GM18502 (cell line): ENCODE results near the gene PSMG4.

Source experiments
- ATAC-seq: cut with Tn5 transposase; IDR thresholded peaks from one replicate; pipeline ENCODE4 v1.9.1; 2021; ENCODE audit warnings: mild to moderate bottlenecking; ENCODE audit not compliant: unreplicated experiment, poor library complexity

PSMG4 gene

GRCh38 chr6:3270258-3270657 lies 11.5 kb downstream of the PSMG4 start:
- ATAC-seq = no peak

GRCh38 chr6:3271756-3272155 lies 13.0 kb downstream of the PSMG4 start:
- ATAC-seq = no peak

- ATAC-seq = no peak
These were observed 14.3 kb downstream of the PSMG4 start for GRCh38 chr6:3272911-3273547.

- ATAC-seq = no peak
These were observed 15.2 kb downstream of the PSMG4 start for GRCh38 chr6:3273707-3274521.

- ATAC-seq = no peak
These were observed 17.7 kb downstream of the PSMG4 start for GRCh38 chr6:3276174-3277167.

GRCh38 chr6:3277251-3277650 lies 18.5 kb downstream of the PSMG4 start:
- no peak for ATAC-seq

GRCh38 chr6:3277851-3278416 lies 19.2 kb downstream of the PSMG4 start:
- ATAC-seq = no peak

- no peak for ATAC-seq
These were observed 19.9 kb downstream of the PSMG4 start for GRCh38 chr6:3278691-3279090.

GRCh38 chr6:3280091-3280490 lies 21.3 kb downstream of the PSMG4 start:
- ATAC-seq = no peak

- ATAC-seq = no peak
These were observed 22.2 kb downstream of the PSMG4 start for GRCh38 chr6:3280866-3281465.

GRCh38 chr6:3281631-3282475 lies 23.1 kb downstream of the PSMG4 start:
- ATAC-seq = no peak

GRCh38 chr6:3282476-3283236 lies 23.9 kb downstream of the PSMG4 start:
- ATAC-seq = no peak

- no peak for ATAC-seq
These were observed 24.5 kb downstream of the PSMG4 start for GRCh38 chr6:3283241-3283640.

GRCh38 chr6:3283641-3284435 lies 25.1 kb downstream of the PSMG4 start:
- no peak for ATAC-seq

- ATAC-seq = no peak
These were observed 25.7 kb downstream of the PSMG4 start for GRCh38 chr6:3284436-3284876.

- ATAC-seq = no peak
These were observed 26.4 kb downstream of the PSMG4 start for GRCh38 chr6:3285049-3285639.

GRCh38 chr6:3285732-3286131 lies 27.0 kb downstream of the PSMG4 start:
- no peak for ATAC-seq
